ENCODE measurements around the gene DUSP18. TPM values are rescaled to one million over a fixed set of nuclear protein-coding genes. Genes with fewer than 3 reads are reported as not detected.

The DUSP18 gene
- polyA plus RNA-seq, 1 of the 3 experiments (the other 2 are of a cell fraction): 11.7 TPM

GRCh38 chr22:30652852-30653251, 14.8 kb downstream of the DUSP18 start (continued):
- TF ChIP-seq REST (IDR thresholded peaks at IDR 0.05; ENCODE audit: low read depth, low read length) (no peak), MXI1 (IDR thresholded peaks at IDR 0.05; ENCODE audit: low read depth, low read length) (no peak), JUND (IDR thresholded peaks at IDR 0.05) (no peak), USF2 (IDR thresholded peaks at IDR 0.05; ENCODE audit: borderline replicate concordance, low read depth, low read length) (no peak), TAF1 (IDR thresholded peaks at IDR 0.05; ENCODE audit: borderline replicate concordance, low read depth, low read length) (no peak), POLR2AphosphoS5 (IDR thresholded peaks at IDR 0.05; ENCODE audit: low read depth, low read length) (no peak), ZBTB33 (IDR thresholded peaks at IDR 0.05; ENCODE audit: borderline replicate concordance, low read depth) (no peak), FOSL2 (IDR thresholded peaks at IDR 0.05; ENCODE audit: borderline replicate concordance, low read depth) (no peak), SMC3 (IDR thresholded peaks at IDR 0.05; ENCODE audit: low read depth, low read length) (no peak), RAD21 (IDR thresholded peaks at IDR 0.05; ENCODE audit: low read length) (no peak), GATA2 (CRISPR knock-in tag; IDR thresholded peaks at IDR 0.05) (no peak), GABPA (IDR thresholded peaks at IDR 0.05; ENCODE audit: low read depth) (no peak), SIN3A (IDR thresholded peaks at IDR 0.05; ENCODE audit: borderline replicate concordance, low read depth, low read length) (no peak)

GRCh38 chr22:30650508-30651116, 17.1 kb downstream of the DUSP18 start:
- Histone ChIP-seq H4K20me1 (ENCODE audit: insufficient read depth) (no peaks in the 10 kb centered on the region), H3K9me3 (no peaks in the 10 kb centered on the region), H3K4me3 (ENCODE audit: low read depth in 2 of 2, low read length in 1 of 2) (no peak overlapping the region), H3K27me3 (ENCODE audit: insufficient read depth) (no peaks in the 10 kb centered on the region), H3F3A (replicated peaks; ENCODE audit: insufficient read depth) (peaks cover 8% of the 10 kb centered on the region), H3K9ac (no peak overlapping the region), H3K27ac (ENCODE audit: low read depth in 2 of 2, low read length in 1 of 2) (no peak overlapping the region; a peak in 2 of 4 replicates), H2AFZ (ENCODE audit: low read depth) (no peak overlapping the region), H3K4me2 (no peak overlapping the region), H3K9me2 (no peaks in the 10 kb centered on the region), H3K79me2 (ENCODE audit: insufficient read depth) (peaks cover 16% of the 10 kb centered on the region), H3K4me1 (ENCODE audit: control insufficient read depth in 1 of 2, insufficient read depth in 2 of 2, low read depth in 1 of 2, low read length in 1 of 2) (peaks cover 3 to 5% of the 10 kb centered on the region in 2 experiments; a peak in 1 of 4 replicates), H3K36me3 (replicated peaks in 1 of 2; ENCODE audit: control insufficient read depth in 1 of 2, insufficient read depth in 2 of 2, low read length in 1 of 2) (no peaks in the 10 kb centered on the region)
- POLR2A ChIA-PET: interaction anchor here (1.3 kb wide), 1 partner anchor 10 kb away, joined by 4 read pairs; no protein-coding TSS in a partner anchor
- CTCF ChIA-PET: interaction anchor here (0.8 to 1.9 kb wide), 4 partner anchors 11 to 272 kb away, joined by 3 to 6 read pairs (median 4); no protein-coding TSS in a partner anchor
- DNase-seq: no peak
- 96% methylated on average over 4 of the region's 5 CpGs for WGBS (ENCODE audit: low lambda C conversion rate)
- TF ChIP-seq USF1 (IDR thresholded peaks at IDR 0.05; ENCODE audit: borderline replicate concordance, low read depth) (no peak), GATA2 (CRISPR knock-in tag; IDR thresholded peaks at IDR 0.05) (no peak), IRF3 (IDR thresholded peaks at IDR 0.05; ENCODE audit: low read depth, low read length) (no peak), RXRA (IDR thresholded peaks at IDR 0.05; ENCODE audit: borderline replicate concordance, low read depth) (no peak), RFX5 (IDR thresholded peaks at IDR 0.05; ENCODE audit: low read length) (no peak), TAF1 (IDR thresholded peaks at IDR 0.05; ENCODE audit: borderline replicate concordance, low read depth, low read length) (no peak), MXI1 (IDR thresholded peaks at IDR 0.05; ENCODE audit: low read depth, low read length) (no peak), MAX (IDR thresholded peaks at IDR 0.05; ENCODE audit: low read depth) (no peak), YY1 (IDR thresholded peaks at IDR 0.05; ENCODE audit: low read depth) (no peak), USF2 (IDR thresholded peaks at IDR 0.05; ENCODE audit: borderline replicate concordance, low read depth, low read length) (no peak), FOSL2 (IDR thresholded peaks at IDR 0.05; ENCODE audit: borderline replicate concordance, low read depth) (no peak), TEAD4 (IDR thresholded peaks at IDR 0.05; ENCODE audit: borderline replicate concordance, insufficient read depth) (no peak)
